Activated CD8-positive, alpha-beta memory T cell treated with anti-CD3 and anti-CD28 coated beads, Interleukin-2, amount 50 U/mL, for 4 hours (primary cell): ENCODE data around the gene GRK7.
A peak's percentile ranks its signal among the peaks of the same experiment; 100 is the strongest.

Experiments
- DNase-seq: peaks from one replicate; pipeline ENCODE4 v3.0.0-alpha.2; 2020

Gene GRK7, protein sequence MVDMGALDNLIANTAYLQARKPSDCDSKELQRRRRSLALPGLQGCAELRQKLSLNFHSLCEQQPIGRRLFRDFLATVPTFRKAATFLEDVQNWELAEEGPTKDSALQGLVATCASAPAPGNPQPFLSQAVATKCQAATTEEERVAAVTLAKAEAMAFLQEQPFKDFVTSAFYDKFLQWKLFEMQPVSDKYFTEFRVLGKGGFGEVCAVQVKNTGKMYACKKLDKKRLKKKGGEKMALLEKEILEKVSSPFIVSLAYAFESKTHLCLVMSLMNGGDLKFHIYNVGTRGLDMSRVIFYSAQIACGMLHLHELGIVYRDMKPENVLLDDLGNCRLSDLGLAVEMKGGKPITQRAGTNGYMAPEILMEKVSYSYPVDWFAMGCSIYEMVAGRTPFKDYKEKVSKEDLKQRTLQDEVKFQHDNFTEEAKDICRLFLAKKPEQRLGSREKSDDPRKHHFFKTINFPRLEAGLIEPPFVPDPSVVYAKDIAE (N-terminal part only)

DNA sequence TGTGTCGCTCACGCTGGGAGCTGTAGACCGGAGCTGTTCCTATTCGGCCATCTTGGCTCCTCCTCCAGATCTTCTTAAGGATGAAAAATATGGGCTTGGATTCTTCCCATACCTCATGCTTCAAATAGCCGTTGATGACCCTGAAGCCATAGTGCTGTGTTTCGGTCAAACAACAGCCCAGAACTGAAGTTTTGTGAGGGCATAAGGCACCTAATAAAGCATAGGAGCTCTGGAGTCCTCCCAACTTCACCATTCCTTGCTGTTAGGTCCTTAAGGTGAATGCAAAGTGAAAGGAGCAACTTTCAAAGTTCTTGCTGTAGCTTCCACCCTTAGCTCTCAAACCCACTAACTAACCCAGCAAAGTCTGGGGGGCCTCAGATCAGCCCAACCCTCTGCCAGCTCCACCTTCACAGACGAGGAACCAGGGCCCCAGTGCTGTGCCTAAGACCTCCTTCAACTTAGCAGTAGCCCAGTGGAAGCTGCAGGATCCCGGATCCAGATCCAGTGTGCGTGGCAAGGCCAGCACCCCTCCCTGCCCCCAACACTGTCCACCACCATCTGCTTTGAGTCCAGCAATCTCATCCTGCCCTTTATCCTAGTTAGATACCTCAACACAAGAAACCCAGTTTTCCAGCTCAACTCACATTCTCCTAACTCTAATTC lies at the start of gene GRK7:
GRK7 (plus strand) TSS at position 321 of the 663 bp plus-strand sequence. CDS start 14,877 bp downstream, outside the sequence.
- no peak for DNase-seq

DNA sequence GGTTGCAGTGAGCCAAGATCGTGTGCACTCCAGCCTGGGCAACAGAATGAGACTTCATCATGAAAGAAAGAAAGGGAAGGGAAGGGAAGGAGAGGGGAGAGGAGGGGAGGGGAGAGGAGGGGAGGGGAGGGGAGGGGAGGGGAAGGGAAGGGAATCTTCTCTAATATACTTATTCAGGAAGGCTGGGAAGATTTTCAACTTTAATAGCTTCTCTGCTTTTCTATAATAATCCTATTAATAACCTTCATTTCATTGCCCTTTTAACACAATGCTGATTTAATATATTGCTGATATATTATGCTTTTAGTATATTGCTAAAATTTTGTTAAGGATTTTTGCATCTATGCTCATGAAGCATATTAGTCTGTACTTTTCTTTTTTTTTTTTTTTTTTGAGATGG lies 48.5 kb upstream of the GRK7 start:
- DNase-seq: no peak

DNA sequence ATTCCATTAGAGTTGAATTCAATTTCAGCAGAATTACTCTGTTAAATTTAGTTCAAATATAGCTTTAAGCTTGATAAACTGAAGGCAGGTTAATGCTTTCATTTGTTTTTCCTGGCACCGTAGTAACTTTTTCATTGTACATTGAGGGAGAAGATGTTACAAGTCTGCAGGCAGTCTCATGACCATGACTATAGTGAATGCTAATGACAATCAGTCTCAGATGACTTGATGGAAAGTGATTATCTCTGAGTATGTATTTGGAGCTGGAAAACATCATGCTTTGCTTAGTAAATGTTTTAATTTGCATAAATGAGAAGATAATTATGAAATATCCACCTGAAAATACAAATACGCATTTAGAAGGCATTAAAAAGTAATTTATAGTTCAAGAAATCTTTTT lies 41.1 kb upstream of the GRK7 start:
- DNase-seq: no peak

DNA sequence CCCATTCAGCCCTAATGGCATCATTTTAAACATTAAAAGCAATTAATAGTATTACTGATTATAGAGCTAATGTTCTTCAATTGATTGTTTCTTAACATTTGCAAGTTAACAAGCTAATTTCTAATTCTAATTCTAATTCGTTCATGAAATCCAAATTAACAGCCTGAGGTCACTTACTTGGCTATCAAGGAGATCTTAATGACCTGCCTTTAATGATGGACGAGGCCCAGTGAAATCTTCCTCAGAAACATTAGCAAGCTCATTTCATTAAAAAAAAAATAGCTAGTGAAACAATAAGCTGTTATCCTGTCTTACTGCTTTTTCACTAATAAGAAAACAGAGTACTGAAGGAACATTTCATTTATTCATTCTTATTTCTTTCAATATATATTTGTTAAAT lies 40.6 kb upstream of the GRK7 start:
- no peak for DNase-seq

DNA sequence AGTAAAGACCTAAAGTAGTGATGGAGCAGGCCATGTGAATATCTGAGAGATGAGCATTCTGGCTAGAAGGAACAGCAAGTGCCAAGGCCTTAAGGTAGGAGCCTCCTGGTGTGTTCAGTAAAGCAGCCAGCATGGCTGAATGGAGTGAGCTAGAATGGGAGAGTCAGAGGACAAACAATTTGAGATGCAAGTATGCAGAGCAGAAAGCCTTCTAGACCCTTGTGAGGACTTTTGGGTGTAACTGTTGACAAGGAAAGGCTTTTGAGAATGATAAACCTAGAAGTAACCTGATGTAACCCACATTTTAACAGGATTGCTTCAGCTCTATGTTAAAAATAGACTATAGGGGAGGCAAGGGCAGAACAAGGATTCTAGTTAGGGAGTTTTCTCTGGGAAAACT lies 40.0 kb upstream of the GRK7 start:
- DNase-seq: no peak

GRCh38 chr3:141724186-141724585 lies 39.0 kb upstream of the GRK7 start:
- DNase-seq: no peak

- DNase-seq: no peak
These were observed 38.2 kb upstream of the GRK7 start for GRCh38 chr3:141725036-141725435.

- DNase-seq: no peak
These were observed 36.7 kb upstream of the GRK7 start for GRCh38 chr3:141726483-141726882.

- no peak for DNase-seq
These were observed 34.8 kb upstream of the GRK7 start for GRCh38 chr3:141728355-141728892.

DNA sequence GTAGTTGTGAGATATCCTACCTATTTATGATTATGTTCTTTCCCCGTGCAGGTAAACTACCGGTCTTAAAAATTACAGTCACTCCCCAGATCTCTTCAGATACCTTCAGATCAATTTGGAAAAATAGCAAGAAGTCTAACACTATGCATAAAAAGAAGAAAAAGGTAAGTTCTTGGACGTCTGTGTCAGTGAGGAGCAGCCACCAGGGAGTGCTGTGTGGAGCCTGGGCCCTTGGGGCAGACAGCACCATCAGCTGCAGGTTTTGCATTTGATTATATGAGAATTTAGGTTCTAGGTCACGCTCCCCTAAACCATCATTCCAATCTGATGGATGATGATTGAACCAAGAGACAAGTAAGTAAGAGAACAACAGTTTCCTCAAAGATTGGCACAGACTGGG lies 34.0 kb upstream of the GRK7 start:
- DNase-seq: no peak

- no peak for DNase-seq
These were observed 28.0 kb upstream of the GRK7 start for GRCh38 chr3:141735176-141735575.

- DNase-seq: no peak
These were observed 27.3 kb upstream of the GRK7 start for GRCh38 chr3:141735770-141736465.

GRCh38 chr3:141737093-141737492 lies 26.1 kb upstream of the GRK7 start:
- no peak for DNase-seq

GRCh38 chr3:141737678-141738021 lies 25.6 kb upstream of the GRK7 start:
- no peak for DNase-seq

DNA sequence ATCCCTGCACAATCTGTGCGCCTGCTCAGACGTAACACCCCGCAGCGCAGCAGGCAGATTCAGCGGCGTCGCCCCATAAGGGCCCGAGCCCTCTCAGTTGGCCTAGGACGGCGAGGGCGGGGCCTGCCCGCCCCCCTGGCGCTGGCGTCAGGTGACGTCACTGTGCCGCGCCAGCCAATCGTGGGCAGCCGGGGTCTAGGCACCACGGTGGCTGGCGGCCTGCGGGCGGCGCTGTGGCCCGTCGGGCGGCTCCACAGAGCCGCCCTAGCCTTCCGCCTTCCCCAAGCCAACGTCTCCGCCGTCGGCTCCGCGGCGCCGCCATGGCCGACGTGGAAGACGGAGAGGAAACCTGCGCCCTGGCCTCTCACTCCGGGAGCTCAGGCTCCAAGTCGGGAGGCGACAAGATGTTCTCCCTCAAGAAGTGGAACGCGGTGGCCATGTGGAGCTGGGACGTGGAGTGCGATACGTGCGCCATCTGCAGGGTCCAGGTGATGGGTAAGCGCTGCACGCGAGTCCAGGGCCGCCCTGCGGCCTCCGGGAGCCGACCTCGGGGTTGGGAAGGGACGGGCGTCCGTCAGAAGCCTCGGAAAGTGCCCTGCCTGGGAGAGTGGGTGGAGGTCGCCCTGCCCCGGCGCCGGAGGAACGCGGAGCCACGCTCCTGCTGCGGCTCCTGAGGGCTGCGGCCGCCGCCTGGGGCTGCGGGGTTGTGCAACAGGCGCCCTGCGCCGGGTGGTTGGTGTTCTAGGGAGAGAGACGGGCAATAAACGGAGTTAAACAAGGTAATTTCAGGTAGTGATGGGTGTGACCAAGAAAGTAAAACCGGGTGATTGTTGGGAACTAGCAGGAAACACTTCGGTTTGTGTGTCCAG lies 25.0 kb upstream of the GRK7 start, which contains the start of gene RNF7:
RNF7 (plus strand) TSS at position 277 of the 869 bp plus-strand sequence; CDS start at position 321, 44 bp downstream.
- peak; percentile 98 for DNase-seq

DNA sequence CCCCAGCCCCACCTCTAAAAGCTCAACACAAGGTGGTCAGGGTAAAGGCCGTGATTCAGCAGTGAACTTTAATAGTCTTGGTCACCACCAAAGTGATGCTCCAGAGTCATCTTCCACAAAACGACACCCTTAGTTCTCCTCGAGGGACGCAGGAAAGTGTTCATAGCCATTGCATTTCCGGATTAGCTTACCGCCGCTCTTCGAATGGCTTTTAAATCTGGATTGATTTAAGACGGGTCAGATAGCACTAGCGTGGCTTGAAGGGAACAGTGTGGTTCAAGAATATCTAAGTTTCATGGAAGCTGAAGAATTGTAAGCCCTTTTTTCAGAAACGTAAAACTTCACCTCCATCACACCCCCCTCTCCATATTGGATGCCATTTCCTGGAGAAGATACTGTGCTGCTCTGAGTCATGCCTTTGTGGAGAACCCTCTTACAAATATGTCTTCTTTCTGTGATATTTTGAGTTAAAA lies 24.3 kb upstream of the GRK7 start:
- DNase-seq: no peak

DNA sequence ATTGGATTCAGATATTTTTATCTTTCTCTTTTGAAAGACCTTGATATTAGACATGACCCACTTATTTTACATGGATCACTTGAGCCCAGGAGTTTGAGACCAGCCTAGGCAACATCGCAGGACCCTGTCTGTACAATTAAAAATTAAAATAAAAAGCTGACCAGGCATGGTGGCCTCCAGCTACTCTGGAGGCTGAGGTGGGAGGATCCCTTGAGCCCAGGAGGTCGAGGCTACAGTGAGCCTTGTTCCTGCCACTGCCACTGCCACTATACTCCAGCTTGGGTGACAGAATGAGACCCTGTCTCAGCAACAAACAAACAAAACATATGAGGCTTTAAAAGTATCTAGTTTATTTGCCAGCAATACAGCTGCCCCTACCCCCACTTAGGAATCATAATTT lies 23.5 kb upstream of the GRK7 start:
- DNase-seq: no peak

DNA sequence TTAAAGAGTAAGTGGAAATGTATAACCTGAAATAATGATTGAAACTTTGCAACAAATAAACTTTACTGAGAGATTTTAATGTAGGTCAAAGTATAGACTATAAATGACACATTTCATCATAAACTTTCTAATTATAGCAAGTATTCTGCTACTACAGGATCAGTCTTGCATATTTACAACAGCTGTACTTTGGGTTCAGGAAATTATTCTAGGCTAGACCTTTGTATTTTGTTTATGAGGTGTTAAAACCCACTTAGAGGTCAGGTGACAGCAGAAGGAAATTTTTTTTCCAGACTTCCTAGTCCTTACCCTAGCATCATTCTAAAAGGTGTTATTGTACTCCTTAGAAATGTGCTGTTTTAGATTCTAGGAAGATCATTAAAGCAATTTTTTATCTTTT lies 22.9 kb upstream of the GRK7 start:
- no peak for DNase-seq

DNA sequence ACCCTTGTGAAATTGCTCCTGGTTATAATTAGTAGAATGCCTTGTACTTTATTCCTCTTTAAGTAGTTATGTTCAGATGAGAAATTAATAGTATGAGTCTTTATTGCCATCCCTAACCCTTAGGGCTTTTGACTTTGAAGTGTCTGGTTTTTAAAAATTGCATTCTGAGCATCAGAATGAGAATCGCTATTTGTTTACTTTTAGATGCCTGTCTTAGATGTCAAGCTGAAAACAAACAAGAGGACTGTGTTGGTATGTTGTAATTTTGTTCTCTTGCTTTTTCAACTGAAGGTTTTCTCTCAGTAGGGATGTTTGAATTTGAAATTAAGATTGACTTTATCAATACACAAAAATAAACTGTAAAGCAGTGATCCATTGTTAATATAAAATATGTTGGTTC lies 19.9 kb upstream of the GRK7 start:
- DNase-seq: no peak

- DNase-seq: no peak
These were observed 16.2 kb upstream of the GRK7 start for GRCh38 chr3:141746962-141747361.

GRCh38 chr3:141753399-141753798 lies 9.8 kb upstream of the GRK7 start:
- no peak for DNase-seq

DNA sequence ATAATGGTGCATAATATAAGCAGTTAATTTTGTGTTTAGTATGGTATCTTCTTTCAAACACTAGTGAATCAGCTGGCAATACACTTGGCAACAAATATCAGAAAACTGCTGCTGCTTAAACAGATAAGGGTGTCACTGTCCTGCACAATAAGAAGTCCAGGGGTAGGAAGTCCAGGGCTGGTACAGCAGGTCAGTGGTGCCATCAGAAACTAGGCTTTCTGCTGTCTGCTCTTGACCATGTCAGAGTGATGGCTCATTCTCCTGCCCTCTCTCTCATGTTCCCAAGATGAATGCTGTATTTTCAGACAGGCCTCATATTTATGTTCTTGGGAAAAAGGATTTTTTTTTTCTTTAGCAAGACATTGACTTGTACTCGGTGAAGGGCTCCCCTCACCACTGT lies 9.2 kb upstream of the GRK7 start:
- no peak for DNase-seq
